Tibial artery (tissue), 4 donors: ENCODE measurements around the gene C3.
"Not testable (repeated sequence)": the region's sequence is repeated elsewhere in the genome, so short reads cannot be mapped to it uniquely, and the experiment has no call there.

Experiments
- DNase-seq, 2 donors: peaks; one replicate each; pipeline ENCODE4 v3.0.0-alpha.2; 2019
- H3K27ac ChIP-seq, 2 donors: fragments of 200-600 bp; sonication (generic) in 1 of 2; 1 replicate in 1 of 2; 2 replicates in 1 of 2; pipeline ENCODE4 v1.5.1; 2018 to 2019; ENCODE audit warnings: mild to moderate bottlenecking in 1 of 2
- H3K27me3 ChIP-seq, 2 donors: fragments of 200-600 bp; sonication (generic) in 1 of 2; one replicate each; pipeline versions ENCODE4 v1.5.1 to v1.6.0; 2016 to 2019
- H3K36me3 ChIP-seq, 3 donors: fragments of 200-600 bp; sonication (generic) in 2 of 3; one replicate each; pipeline ENCODE4 v1.5.1; 2016 to 2019; ENCODE audit warnings: mild to moderate bottlenecking in 2 of 3
- H3K4me1 ChIP-seq, 4 donors: fragments of 200-600 bp; sonication (generic) in 2 of 4; 1 replicate in 3 of 4; 2 replicates in 1 of 4; pipeline ENCODE4 v1.5.1; 2016 to 2019
- H3K4me3 ChIP-seq, 2 donors: fragments of 200-600 bp; sonication (generic) in 1 of 2; 1 replicate in 1 of 2; 2 replicates in 1 of 2; pipeline ENCODE4 v1.5.1; 2018 to 2019; ENCODE audit warnings: mild to moderate bottlenecking in 2 of 2
- H3K9me3 ChIP-seq, 3 donors: fragments of 200-600 bp; sonication (generic) in 1 of 3; one replicate each; pipeline ENCODE4 v1.5.1; 2016 to 2019
- CTCF ChIP-seq, 2 experiments: fragments of 200-600 bp in 1 of 2; fragments of 450-650 bp in 1 of 2; IDR thresholded peaks; one replicate each; pipeline ENCODE4 v1.5.1; 2017 to 2019; ENCODE audit warnings: antibody characterized with exemption in 2 of 2, mild to moderate bottlenecking in 1 of 2, moderate library complexity in 1 of 2
- intact Hi-C: fragments of 100-400 bp; cut with DNase I; formaldehyde crosslinking; loops from one replicate; pipeline ENCODE4 v1.15.0; 2023; ENCODE audit warnings: low total_unique reads

C3 gene

DNA sequence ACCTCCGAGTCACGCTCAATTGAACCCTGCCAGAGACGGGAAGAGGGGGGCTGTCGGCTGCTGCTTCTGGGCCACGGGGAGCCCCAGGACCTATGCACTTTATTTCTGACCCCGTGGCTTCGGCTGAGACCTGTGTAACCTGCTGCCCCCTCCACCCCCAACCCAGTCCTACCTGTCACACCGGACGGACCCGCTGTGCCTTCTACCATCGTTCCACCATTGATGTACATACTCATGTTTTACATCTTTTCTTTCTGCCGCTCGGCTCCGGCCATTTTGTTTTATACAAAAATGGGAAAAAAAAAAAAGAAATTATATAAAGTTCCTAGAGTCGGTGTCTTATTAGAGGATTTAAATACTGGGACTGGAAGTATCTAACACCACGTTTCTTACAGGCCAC is 30.7 kb upstream of the C3 start:
- intact Hi-C loops, result loop anchor here (10.0 kb wide), 1 partner anchor 116 kb away; no protein-coding TSS in a partner anchor
- Histone ChIP-seq H3K36me3 (peaks cover 55 to 92% (median 65%) of the 10 kb centered on the region in 3 donors), H3K4me1 (peaks cover 0 to 12% (median 8%) of the 10 kb centered on the region in 4 donors), H3K27me3 (no peaks in the 10 kb centered on the region), H3K9me3 (no peaks in the 10 kb centered on the region), H3K27ac (no peak overlapping the region), H3K4me3 (no peak overlapping the region)
- no peak for TF ChIP-seq CTCF (IDR thresholded peaks at IDR 0.05)
- no peak for DNase-seq

GRCh38 chr19:6750062-6750461 is 29.6 kb upstream of the C3 start:
- H3K27me3 ChIP-seq, result no peaks in the 10 kb centered on the region
- no peak overlapping the region for H3K4me3 ChIP-seq
- intact Hi-C loops, result loop anchor here (10.0 kb wide), 1 partner anchor 115 kb away; no protein-coding TSS in a partner anchor
- H3K27ac ChIP-seq, result peak overlapping the region in 1 of 2 donors; percentile 4
- H3K4me1 ChIP-seq, result peaks cover 0 to 23% (median 19%) of the 10 kb centered on the region in 4 donors
- peaks cover 61 to 96% (median 75%) of the 10 kb centered on the region in 3 donors for H3K36me3 ChIP-seq
- no peak for TF ChIP-seq CTCF (IDR thresholded peaks at IDR 0.05)
- no peak for DNase-seq
- H3K9me3 ChIP-seq, result no peaks in the 10 kb centered on the region

DNA sequence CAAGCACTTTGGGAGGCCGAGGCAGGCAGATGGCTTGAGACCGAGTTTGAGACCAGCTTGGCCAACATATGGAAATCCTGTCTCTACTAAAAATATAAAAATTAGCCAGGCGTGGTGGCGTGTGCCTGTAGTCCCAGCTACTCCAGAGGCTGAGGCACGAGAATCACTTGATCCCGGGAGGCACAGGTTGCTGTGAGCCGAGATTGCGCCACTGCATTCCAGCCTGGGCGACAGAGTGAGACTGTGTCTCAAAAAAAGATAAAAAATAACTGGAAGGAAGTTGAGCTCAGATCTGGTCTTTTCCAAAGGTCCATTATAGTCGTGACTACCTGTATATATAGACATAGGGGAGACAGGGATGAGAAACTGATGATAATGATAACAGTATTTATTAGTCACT is 28.1 kb upstream of the C3 start:
- Histone ChIP-seq H3K4me1 (peaks cover 0 to 36% (median 32%) of the 10 kb centered on the region in 4 donors), H3K27ac (peak overlapping the region in 1 of 2 donors; percentile 10), H3K36me3 (peaks cover 61 to 93% (median 80%) of the 10 kb centered on the region in 3 donors)
- intact Hi-C loops, H3K4me3 ChIP-seq, H3K27me3 ChIP-seq, DNase-seq, H3K9me3 ChIP-seq: not testable (repeated sequence)

- intact Hi-C loops, result no loop called here
- Histone ChIP-seq H3K9me3 (no peaks in the 10 kb centered on the region), H3K27me3 (no peaks in the 10 kb centered on the region), H3K36me3 (peaks cover 60 to 84% (median 70%) of the 10 kb centered on the region in 3 donors), H3K4me1 (peaks cover 0 to 53% (median 47%) of the 10 kb centered on the region in 4 donors), H3K27ac (peak overlapping the region; percentile 67 to 97), H3K4me3 (no peak overlapping the region)
- TF ChIP-seq CTCF (IDR thresholded peaks at IDR 0.05), result no peak
- no peak for DNase-seq
Observed at GRCh38 chr19:6745965-6746364, 25.5 kb upstream of the C3 start.

DNA sequence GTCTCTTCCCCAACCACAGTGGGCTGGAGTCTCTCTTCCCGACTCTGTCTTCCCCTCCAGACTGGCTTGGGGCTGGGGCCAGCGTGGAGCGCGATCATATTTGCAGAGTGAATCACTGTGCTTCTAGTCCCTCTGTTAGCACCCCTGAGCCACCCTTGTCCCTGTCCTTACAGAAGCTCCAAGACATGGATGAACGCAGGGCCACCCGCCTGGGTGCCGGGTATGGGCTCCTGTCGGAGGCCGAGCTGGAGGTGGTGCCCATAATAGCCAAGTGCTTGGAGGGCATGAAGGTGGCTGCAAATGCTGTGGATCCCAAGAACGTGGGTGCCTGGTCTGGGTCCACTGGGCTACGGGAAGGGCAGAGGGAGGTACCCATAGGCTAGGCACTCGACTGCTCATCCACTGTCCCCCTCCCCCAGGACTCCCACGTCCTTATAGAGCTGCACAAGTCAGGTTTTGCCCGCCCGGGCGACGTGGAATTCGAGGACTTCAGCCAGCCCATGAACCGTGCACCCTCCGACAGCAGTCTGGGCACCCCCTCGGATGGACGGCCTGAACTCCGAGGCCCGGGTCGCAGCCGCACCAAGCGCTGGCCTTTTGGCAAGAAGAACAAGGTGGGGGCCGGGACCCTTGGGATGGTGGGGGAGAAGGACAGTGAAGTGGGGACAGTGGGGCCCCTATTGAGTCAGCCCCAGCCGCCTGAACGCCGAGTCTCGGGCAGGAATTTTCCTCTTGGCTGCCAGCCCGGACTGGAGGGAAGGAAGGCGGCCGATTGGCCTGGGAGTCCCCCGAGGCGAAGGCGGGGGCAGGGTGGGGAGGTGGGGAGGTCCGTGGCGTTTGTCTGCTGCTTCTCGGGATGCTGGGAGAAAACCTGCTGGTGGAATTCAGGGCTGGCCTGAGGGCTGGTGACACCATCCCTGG is 24.2 kb upstream of the C3 start:
- no peaks in the 10 kb centered on the region for H3K27me3 ChIP-seq
- H3K4me1 ChIP-seq, result peaks cover 0 to 54% (median 47%) of the 10 kb centered on the region in 4 donors
- peak overlapping the region; percentile 67 to 97 for H3K27ac ChIP-seq
- peak; percentile 86 to 97 for DNase-seq
- intact Hi-C loops, result no loop called here
- no peaks in the 10 kb centered on the region for H3K9me3 ChIP-seq
- H3K36me3 ChIP-seq, result peaks cover 47 to 71% (median 57%) of the 10 kb centered on the region in 3 donors
- no peak for TF ChIP-seq CTCF (IDR thresholded peaks at IDR 0.05)
- H3K4me3 ChIP-seq, result peak overlapping the region; percentile 18 to 31
